Measurements from ENCODE around the gene RUFY1. TPM values are rescaled to one million over a fixed set of nuclear protein-coding genes. Genes with fewer than 3 reads are reported as not detected.

RUFY1 gene
- total RNA-seq, 1 experiment from 2014 or later = 64.7 TPM

DNA sequence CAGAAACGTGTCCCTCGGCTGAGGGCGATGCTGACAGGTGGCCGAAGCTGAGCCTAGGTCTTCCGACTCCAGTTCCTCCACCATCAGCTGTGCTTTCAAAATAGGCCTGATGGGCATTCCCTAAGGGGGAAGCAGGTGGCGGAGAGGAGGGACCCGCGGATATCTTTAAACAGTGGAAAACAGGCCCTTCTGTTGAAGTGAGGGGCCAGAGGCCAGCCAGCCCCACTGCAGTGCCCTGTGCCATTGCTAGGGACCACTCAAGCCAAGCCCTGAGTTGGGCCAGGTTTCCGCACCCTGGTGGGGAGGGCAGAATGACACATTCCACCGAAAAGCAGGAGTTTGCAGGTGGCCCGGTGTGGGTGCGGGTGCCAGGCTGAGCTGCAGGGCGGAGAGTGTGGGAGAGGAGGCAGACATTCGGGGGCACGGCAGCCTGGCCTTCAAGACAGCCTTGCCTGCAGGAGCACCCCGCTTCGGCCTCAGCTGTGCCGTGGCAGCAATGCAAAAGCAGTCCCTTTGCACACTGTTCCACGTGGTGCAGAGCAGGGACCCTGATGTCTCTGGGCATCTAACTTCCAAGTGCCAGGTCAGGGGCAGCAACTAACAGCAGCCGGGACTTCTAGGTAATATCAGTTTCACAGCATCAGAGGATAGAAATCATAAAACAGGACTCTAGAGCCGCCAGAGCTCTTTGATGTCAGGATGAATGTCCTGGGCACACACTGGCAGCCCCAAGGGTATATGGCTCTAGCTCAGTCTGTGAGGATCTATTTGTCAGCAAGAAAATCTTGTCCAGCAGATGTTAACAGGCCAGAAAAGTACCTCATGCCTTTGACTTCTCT lies 55.9 kb downstream of the RUFY1 start:
- POLR2A ChIA-PET = interaction anchor here (0.6 to 12.2 kb wide), 5 partner anchors 9 to 46 kb away, joined by 3 to 197 read pairs (median 4); partner anchors contain the start of gene HNRNPH1
- H3K27me3 Mint-ChIP-seq (ENCODE audit: insufficient read depth, unreplicated experiment) = no peaks in the 10 kb centered on the region
- H3K4me3 Mint-ChIP-seq (ENCODE audit: unreplicated experiment) = no peak overlapping the region
- peaks cover 8% of the 10 kb centered on the region for H3K4me1 Mint-ChIP-seq (ENCODE audit: insufficient read depth, unreplicated experiment)
- no peak for DNase-seq (ENCODE audit: unreplicated experiment)
- H3K27ac Mint-ChIP-seq (ENCODE audit: low read depth, unreplicated experiment) = peak overlapping the region; percentile 39
- CTCF ChIA-PET = interaction anchor here (3.0 kb wide), 1 partner anchor 17 kb away, joined by 8 read pairs; the partner anchor contains the start of gene HNRNPH1
- no peaks in the 10 kb centered on the region for H3K9me3 Mint-ChIP-seq (ENCODE audit: unreplicated experiment)
- peaks cover 96% of the 10 kb centered on the region for H3K36me3 Mint-ChIP-seq (ENCODE audit: insufficient read depth, unreplicated experiment)
- TF ChIP-seq, protein P1, sequence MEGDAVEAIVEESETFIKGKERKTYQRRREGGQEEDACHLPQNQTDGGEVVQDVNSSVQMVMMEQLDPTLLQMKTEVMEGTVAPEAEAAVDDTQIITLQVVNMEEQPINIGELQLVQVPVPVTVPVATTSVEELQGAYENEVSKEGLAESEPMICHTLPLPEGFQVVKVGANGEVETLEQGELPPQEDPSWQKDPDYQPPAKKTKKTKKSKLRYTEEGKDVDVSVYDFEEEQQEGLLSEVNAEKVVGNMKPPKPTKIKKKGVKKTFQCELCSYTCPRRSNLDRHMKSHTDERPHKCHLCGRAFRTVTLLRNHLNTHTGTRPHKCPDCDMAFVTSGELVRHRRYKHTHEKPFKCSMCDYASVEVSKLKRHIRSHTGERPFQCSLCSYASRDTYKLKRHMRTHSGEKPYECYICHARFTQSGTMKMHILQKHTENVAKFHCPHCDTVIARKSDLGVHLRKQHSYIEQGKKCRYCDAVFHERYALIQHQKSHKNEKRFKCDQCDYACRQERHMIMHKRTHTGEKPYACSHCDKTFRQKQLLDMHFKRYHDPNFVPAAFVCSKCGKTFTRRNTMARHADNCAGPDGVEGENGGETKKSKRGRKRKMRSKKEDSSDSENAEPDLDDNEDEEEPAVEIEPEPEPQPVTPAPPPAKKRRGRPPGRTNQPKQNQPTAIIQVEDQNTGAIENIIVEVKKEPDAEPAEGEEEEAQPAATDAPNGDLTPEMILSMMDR (IDR thresholded peaks at IDR 0.05; ENCODE audit: unreplicated experiment) = no peak
- no TSS peak for BruUV-seq (replicated peaks)
- intact Hi-C loops (cut with micrococcal nuclease) = no loop called here

DNA sequence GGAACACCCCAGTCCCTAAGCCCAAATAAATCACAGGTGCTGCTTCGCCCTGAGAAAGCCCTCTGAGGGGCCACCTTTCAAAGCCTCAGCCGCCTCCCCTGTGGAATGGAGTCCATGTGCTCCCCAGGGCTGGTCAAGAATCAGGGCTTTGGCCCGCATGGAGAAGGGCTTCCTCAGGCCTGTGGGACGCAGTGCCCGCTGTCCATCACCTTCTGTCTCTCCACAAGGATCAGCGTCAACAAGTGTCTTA lies 56.5 kb downstream of the RUFY1 start:
- no peak overlapping the region for H3K4me3 Mint-ChIP-seq (ENCODE audit: unreplicated experiment)
- no peaks in the 10 kb centered on the region for H3K9me3 Mint-ChIP-seq (ENCODE audit: unreplicated experiment)
- TF ChIP-seq, protein P1 (IDR thresholded peaks at IDR 0.05; ENCODE audit: unreplicated experiment) = no peak
- intact Hi-C loops (cut with micrococcal nuclease) = no loop called here
- CTCF ChIA-PET = interaction anchor here (3.0 kb wide), 1 partner anchor 17 kb away, joined by 8 read pairs; the partner anchor contains the start of gene HNRNPH1
- no peak for DNase-seq (ENCODE audit: unreplicated experiment)
- peak overlapping the region; percentile 39 for H3K27ac Mint-ChIP-seq (ENCODE audit: low read depth, unreplicated experiment)
- peaks cover 96% of the 10 kb centered on the region for H3K36me3 Mint-ChIP-seq (ENCODE audit: insufficient read depth, unreplicated experiment)
- no TSS peak for BruUV-seq (replicated peaks)
- H3K4me1 Mint-ChIP-seq (ENCODE audit: insufficient read depth, unreplicated experiment) = peaks cover 8% of the 10 kb centered on the region
- H3K27me3 Mint-ChIP-seq (ENCODE audit: insufficient read depth, unreplicated experiment) = no peaks in the 10 kb centered on the region
- POLR2A ChIA-PET = interaction anchor here (0.6 to 12.2 kb wide), 6 partner anchors 8 to 47 kb away, joined by 3 to 197 read pairs (median 4); partner anchors contain the start of gene HNRNPH1

DNA sequence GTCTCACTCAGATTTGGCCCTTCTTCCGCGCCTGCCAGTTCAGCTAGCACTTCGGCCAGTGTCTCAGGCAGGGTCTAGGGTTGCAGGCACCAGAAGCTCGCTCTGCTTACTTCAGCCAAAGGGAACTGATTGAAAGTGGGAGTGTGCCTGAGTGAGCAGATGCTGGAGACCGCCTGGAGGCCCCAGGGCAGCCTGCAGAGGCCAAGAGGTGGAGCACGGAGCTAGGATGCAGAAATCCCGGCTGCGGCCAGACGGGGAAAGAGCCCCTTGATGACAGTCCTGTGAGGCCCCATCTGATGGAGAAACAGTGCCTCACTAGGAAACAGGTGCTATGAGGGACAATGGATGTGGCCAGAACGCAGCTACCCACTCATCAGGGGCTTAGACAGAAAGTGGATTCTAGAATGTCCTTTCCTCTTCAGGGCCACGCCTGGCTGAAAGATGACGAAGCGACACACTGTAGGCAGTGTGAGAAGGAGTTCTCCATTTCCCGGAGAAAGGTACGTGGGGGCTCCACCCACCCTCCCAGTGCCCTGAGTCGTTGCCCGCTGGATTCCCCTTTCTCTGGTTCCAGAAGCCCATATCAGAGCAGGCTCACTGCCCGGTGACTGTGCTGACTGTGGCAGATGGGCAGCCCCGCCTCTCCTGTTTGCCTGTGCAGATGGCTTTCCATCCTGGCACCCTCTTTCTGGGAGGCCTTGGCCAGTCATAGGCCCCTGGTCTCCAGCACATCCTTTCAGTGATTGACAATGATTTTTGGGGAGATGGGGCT lies 57.0 kb downstream of the RUFY1 start:
- no peak for DNase-seq (ENCODE audit: unreplicated experiment)
- H3K27ac Mint-ChIP-seq (ENCODE audit: low read depth, unreplicated experiment) = peak overlapping the region; percentile 39
- ChIA-PET CTCF (interaction anchor here (0.6 to 3.0 kb wide), 3 partner anchors 15 to 62 kb away, joined by 3 to 8 read pairs (median 3); partner anchors contain the start of gene HNRNPH1), POLR2A (interaction anchor here (0.6 to 12.2 kb wide), 5 partner anchors 11 to 48 kb away, joined by 4 to 197 read pairs (median 4); partner anchors contain the start of gene HNRNPH1)
- no TSS peak for BruUV-seq (replicated peaks)
- H3K4me1 Mint-ChIP-seq (ENCODE audit: insufficient read depth, unreplicated experiment) = peaks cover 8% of the 10 kb centered on the region
- intact Hi-C loops (cut with micrococcal nuclease) = no loop called here
- H3K4me3 Mint-ChIP-seq (ENCODE audit: unreplicated experiment) = no peak overlapping the region
- H3K36me3 Mint-ChIP-seq (ENCODE audit: insufficient read depth, unreplicated experiment) = peaks cover 96% of the 10 kb centered on the region
- TF ChIP-seq, protein P1 (IDR thresholded peaks at IDR 0.05; ENCODE audit: unreplicated experiment) = no peak
- H3K9me3 Mint-ChIP-seq (ENCODE audit: unreplicated experiment) = no peaks in the 10 kb centered on the region
- H3K27me3 Mint-ChIP-seq (ENCODE audit: insufficient read depth, unreplicated experiment) = no peaks in the 10 kb centered on the region

DNA sequence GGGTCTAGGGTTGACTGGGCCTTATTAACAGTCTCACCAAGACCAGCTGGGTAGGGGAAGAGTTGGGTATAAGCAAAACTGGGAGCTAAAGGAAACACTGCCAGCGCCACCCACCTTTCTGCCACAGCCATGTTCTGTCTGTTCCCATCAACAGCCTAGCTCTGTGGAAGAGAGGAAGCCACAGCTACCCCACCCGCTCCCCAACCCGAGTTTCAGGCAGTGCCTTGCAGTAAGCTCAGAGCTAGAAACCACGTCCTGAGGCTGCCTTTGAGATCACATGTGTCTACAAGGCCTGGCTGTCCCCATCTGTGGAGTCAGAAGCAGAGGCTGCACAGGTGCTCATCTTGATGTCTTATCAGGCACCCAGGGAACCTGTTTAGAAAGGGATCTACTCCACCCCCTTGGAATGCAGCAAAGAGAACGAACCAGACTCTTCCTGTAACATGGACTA lies 57.8 kb downstream of the RUFY1 start:
- peaks cover 14% of the 10 kb centered on the region for H3K4me1 Mint-ChIP-seq (ENCODE audit: insufficient read depth, unreplicated experiment)
- ChIA-PET POLR2A (interaction anchor here (0.6 to 12.2 kb wide), 6 partner anchors 14 to 124 kb away, joined by 4 to 197 read pairs (median 4); partner anchors contain the start of gene HNRNPH1), CTCF (interaction anchor here (0.6 to 3.0 kb wide), 4 partner anchors 10 to 16 kb away, joined by 3 to 8 read pairs (median 5); partner anchors contain the start of gene HNRNPH1)
- no TSS peak for BruUV-seq (replicated peaks)
- intact Hi-C loops (cut with micrococcal nuclease) = no loop called here
- no peak overlapping the region for H3K27ac Mint-ChIP-seq (ENCODE audit: low read depth, unreplicated experiment)
- DNase-seq (ENCODE audit: unreplicated experiment) = no peak
- TF ChIP-seq, protein P1 (IDR thresholded peaks at IDR 0.05; ENCODE audit: unreplicated experiment) = no peak
- H3K36me3 Mint-ChIP-seq (ENCODE audit: insufficient read depth, unreplicated experiment) = peaks cover 96% of the 10 kb centered on the region
- no peaks in the 10 kb centered on the region for H3K27me3 Mint-ChIP-seq (ENCODE audit: insufficient read depth, unreplicated experiment)
- H3K4me3 Mint-ChIP-seq (ENCODE audit: unreplicated experiment) = no peak overlapping the region
- no peaks in the 10 kb centered on the region for H3K9me3 Mint-ChIP-seq (ENCODE audit: unreplicated experiment)

All from MCF 10A (cell line).